HG03159 (cell line): ENCODE data around the gene HS6ST1.
"Not testable (repeated sequence)": the region's sequence is repeated elsewhere in the genome, so short reads cannot be mapped to it uniquely, and the experiment has no call there.

Experiments used
- ATAC-seq: cut with Tn5 transposase; IDR thresholded peaks from one replicate; pipeline ENCODE4 v1.9.1; 2021; ENCODE audit warnings: mild to moderate bottlenecking, moderate library complexity; ENCODE audit not compliant: unreplicated experiment

HS6ST1 gene

DNA sequence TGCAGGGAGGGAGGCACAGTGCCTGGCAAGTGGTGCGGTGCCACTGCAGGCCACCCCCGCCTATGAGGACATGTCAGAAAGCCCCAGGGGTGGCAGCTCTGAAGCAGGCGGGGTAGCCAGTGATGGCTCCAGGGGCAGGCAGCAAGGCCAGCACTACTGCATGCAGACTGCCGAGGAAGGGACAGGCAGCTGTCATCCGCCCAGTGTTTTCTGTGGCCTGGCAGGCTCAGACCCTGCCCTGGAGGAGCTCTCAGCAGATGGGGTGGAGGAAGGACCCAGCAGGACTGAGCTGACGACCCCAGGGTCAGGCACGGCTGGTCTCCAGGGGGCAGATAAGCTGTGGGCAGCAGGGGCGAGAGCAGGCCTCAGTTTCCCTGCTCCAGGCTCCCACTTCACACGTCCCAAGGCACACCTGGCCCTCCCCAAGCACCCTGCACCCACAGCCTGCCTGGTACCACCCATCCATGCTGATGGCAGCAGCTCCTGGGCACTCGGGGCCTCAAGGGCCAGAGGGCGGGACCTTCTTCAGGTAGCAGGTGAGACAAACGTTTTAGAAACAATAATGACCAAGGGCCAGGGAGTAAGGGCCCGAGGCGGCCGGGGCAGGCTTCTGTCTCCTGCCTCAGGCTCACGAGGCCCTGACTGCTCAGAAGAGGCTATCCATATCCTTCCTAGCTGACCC is 48.5 kb downstream of the HS6ST1 start:
- ATAC-seq, result no peak

DNA sequence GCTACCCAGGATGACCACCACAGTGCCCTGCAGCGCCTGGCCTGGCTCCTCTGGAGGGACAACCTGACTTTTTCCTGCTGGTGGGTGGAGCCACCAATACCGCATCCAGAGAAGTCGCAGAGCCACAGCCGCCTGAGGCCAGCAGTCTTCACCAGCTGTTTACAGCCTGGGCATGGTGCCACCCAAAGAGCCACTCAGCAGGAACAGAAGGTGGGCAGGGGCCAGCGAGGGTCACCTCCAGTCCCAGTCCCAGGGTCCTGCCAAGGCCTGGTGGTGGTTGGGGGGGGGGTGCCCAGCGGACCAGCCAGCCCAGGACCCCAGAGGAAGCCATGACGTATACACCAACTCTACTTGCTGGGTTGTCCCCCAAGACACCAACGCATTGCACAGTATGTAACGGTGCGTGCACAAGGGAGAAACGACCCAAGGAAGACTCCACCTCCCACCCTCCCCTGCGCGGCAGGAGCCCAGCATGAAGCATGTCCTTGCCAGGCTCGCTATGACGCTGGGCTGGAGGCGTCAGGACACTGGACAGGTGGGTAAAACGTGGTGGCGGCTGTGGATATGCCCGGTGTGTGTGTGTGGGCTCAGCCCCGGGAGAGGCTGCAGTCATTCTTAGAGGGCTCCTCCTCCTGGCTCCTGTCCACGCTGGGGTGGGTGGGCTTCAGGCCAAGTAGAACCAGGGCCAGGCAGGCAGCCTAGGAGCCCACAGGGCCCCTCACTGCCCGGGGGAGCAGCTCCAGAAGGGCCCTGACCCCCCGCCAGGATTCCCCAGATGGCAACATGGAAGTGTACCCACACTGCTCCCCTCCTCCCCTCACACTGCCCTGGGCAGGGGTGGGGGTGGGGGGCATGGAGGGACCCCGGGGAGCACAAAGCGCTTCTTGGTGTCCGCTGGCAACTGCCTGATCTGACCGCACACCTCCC is 49.3 kb downstream of the HS6ST1 start:
- ATAC-seq, result no peak

DNA sequence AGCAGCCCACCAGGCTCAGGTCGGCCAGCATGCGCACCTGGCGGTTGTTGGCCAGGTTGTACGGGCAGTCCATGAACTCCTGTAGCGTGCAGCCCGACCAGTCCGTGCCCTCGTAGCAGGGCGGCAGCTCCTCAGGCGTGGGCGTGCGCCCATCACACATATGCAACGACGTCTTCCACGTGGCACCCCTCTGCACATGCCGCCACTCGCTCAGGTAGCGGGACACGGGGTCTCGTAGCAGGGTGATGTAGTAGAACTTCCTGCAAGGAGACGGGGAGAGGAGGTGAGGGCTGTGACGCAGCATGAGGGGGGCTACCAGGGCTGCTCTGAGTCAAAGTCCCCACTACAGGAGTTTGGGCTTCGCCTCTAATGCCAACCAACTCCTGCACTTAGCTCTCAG is 50.1 kb downstream of the HS6ST1 start:
- not testable (repeated sequence) for ATAC-seq

DNA sequence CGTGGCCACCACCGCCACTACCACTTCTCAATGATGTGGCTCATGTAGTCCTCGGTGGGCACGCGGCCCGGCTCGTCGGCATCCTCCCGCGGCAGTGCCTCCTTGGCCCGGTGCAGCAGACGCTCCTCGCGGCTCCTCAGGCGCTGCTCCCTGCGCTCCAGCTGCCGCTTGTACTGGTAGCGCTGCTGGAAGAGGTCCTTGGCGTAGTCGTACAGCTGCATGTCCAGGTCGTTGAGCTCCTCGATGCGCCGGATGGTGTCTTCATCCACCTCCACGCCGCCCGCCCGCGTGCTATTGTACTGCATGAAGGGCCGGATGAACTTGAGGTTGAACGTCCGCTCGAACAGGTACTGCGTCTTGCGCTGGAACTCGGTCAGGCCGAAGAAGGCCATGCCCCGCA is 50.5 kb downstream of the HS6ST1 start:
- ATAC-seq, result not testable (repeated sequence)

DNA sequence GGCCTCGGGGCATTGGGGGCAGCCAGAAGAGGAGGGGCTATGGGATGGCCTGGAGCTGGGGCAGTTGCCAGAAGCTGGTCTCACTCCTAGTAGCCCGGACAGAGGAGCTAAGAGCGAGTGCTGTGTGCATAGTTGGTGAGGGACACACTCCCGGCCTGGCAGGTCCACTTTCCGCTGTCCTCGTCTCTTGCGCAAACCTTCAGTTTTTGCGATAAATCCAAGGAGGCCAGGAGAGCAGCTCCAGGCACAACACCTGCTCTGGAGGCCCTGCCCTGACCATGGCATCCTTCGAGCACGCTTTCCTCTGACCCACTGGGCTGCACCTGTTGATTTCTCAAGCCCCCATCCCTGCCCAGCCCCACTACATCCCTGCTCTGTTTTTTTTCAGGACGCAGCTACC is 51.0 kb downstream of the HS6ST1 start:
- not testable (repeated sequence) for ATAC-seq

DNA sequence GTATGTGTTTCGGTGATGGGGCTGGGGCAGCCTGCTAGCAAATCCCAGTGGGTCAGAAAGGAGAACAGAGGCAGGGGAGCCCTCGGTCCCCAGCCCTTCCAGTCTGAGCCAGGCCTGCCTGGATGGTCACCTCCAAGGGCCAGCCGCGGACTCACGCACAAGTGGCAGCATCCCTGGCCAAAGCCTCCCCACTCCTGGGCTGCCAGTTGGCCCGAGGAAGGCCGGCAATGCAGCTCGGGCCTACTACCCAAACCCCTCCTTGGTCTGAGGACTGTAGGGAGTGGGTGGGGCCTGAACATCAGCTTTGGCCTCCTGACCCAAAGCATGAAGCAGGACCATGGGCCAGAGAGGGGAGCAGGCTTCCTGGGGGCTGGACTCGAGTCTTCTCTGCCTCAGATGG is 51.5 kb downstream of the HS6ST1 start:
- not testable (repeated sequence) for ATAC-seq

DNA sequence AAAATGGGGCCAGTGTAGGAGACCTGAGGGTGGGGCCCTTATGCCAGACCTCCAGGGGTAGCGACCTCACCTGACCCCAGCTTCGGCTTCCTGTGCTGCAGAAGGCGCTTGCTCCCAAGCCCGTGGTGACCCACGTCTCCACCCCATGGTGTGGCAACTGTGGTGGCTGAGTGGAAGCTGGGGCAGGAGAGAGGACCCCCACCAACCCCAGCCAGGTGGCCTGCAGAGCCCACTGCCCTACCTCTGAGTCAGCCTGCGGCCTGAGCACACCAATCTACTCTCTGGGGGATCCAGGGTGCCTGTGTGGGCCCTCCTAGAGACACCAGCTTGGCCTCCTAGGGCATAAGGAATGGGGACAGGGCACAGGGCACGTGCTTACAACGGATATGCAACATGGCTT is 52.2 kb downstream of the HS6ST1 start:
- ATAC-seq, result not testable (repeated sequence)

DNA sequence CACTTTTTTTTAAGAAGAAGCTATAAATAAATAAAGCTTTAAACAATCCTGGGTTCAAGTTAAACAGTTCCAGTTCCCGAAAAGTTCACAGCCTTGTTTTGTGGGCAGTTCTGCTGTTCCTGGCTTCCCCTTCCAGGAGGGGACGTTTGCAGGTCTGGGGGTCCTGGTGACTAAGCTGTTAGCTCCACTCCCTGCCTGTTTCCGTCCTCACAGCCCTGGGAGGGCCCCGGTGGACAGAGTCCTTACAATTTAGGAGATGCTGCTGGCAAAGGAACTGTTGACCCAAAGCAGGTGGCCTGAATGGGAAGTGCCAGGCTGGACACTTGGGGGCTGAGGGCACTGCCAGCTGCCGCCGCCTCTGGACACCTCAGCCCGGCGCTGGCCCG is 53.1 kb downstream of the HS6ST1 start:
- not testable (repeated sequence) for ATAC-seq

DNA sequence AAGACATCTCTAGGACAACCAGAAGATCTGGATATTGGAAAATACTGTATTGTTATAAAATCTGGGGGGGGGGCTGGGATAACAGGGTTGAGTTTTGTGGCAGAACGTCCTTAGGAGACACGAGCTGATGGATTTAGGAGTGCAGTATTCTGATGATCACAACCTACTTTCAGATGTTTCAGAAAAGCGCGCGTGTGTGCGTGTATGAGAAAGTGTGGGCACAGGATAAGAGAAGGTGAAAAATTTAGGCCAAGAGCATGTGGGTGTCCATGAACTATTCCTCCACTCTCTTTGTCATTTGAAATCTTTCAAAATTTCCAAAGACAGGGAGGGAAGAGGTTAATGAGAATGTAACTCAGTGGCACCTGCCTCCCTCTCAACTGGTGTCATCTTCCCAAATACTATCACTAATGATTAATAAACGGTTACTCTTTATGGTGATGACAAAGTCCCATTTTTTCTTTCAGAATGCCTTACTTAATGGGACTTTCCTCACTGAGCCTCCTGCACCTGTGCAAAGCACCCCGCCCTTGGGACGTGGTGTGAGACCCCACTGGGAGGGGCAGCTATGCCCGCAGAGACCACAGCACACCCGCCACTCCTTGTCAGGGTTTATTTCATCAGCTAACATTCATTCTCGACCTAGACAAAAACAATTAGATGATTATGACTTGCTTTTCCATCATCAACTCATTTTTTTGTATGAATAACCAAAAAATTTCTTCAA is 53.6 kb downstream of the HS6ST1 start:
- no peak for ATAC-seq

DNA sequence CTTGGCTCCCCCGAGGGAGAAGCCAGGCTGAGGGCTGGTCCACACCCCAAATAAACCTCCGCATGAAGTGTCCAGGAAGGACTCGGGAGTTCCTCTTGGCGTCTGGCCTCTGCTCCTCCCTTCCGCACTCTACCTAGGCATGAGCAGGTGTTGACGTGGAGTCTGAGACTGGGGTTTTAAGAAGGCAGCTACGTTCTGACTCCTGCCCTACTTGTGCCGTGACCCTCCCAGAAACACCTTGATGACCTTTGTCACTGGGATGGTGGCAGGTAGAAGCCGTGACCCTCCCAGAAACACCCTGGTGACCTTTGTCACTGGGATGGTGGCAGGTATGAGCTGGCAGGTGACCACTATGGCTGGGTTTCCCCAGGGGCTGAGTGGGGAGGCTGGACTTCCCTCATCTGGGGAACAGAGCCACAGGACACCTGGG is 54.8 kb downstream of the HS6ST1 start:
- no peak for ATAC-seq

DNA sequence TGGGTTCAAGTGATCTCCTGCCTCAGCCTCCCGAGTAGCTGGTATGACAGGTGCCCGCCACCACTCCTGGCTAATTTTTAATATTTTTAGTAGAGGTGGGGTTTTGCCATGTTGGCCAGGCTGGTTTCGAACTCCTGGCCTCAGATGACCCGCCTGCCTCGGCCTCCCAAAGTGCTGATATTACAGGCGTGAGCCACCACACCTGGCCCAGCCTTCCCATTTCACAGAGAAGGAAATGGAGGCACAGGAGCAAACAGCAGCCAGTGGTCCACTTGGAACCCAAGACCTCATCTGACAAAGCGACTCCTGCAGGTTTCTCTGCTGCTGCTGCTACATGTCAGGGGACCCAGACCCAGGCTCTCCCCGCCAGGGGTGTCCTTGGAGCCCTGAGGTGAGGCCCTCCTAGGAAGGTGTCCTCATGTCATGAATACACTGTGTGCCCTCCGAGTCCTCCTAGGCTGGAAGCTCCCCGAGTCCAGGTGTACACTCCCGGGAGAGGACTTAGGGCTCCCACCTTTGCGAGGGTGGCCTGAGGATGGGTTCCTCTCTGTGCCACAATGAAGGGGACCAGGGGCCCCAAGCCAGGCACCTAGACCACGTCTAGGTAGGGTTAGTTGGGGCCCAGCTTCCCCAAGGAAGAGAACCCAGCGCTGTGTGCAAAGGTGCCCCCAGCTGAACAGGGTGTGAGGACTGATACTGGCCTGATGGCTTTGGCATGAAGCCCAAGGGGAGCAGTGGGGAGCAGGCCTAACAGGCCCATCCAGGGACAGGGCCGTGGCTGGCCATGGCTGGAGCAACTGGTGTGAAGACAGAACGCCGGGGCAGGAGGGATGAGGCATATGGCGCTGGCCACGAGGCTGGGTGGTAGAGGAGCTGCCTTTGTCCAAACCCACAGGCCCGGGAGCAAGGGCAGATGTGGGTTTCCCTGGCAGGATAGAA is 56.1 kb downstream of the HS6ST1 start:
- ATAC-seq, result no peak

DNA sequence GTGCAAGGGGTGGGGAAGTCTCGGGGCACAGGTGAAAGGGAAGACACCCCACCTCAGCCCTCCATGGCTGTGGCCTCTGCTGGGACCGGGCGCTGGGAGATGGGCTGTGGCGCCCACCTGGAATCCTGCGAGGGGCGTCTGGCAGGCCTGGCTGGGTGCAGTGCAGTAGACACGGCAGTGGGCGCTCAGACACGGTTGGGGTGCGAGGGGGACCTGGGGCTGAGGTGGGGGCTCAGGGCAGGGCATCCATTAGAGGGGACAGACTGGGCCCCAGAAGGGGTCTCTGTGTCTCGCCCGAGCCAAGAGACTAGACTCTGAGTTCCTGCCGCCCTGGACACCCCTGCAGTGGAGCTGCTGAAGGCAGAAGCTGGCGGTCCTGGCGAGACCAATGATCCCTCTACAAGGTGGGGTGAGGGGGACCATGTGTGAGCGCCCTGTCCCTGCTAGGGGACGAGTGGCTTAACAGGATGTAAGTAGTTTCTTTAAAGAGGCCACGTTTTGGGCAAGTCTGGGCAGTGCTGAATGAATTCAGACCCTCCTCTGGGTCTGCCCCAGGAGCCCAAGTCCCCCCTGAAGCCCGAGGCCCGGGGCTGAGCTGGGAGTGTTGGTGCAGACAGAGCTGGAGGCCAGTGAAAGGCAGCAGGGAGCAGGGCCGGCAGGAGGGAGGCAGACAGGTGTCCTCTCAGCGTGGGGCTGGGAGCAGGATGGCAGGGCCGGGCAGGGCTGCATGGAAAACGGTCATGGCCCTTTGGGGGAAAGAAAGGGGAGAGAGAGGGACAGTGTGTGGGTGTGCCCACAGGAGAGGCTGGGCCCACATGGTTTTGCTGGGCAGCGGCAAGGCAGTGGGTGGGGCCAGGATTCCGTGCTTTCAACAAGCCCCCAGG is 57.2 kb downstream of the HS6ST1 start:
- ATAC-seq, result no peak

DNA sequence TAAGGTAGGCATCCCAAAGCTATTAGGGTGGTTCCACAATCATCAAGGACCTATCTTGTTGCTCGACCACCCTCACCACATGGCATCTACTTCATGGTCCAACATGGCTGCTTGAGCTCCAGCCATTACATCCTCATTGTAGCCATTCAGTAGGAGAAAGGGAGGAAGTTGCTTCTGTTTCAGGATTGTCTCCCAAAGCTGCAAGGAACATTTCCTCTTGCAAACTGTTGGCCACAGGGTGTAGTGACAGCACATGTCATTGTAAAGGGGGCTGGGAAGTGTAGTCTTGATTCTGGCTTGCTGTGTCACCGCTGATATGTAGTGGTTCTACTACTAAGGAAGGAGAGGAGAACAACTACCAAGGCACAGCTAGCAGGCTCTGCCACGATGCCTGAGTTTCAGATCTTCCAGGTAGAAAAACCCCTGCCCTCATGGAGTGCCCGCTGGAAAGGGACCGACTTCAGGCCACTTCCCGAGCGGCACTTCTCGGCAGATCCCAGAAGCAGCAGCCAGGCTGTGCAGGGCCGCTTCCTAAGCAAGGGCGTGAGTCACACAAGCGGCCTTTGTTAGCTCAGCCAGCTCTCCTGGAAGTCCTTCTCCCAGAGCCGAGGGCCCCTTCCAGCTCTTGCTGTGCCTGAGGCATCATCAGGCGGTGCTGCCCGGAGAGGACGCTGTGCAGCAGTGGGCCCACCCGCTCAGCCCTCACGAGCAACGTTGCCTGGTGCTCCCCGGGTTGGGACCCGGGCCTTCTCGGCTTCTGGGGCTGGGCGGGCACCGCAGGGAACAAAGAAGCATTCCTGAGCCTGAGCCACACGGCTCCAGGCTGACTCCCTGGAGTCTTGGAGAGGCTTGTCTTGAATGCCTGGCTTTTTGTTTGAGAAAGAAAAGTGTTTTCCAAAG is 58.2 kb downstream of the HS6ST1 start:
- ATAC-seq, result no peak

DNA sequence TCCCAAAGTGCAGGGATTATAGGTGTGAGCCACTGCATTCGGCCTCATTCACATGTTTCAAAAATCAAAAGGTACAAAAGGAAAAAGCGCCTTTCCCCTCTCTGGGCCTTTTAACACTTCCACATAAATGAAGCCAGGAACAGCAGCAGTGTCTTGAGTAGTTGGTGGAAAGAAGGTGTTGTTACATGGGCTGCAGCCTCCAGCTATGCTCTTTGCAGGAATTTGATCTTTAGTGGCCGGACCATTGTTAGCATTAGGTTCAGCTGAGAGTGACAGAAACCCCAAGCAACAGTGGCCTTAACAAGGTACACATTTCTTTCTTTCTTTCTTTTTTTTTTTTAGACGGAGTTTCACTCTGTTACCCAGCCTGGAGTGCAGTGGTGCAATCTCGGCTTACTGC is 59.1 kb downstream of the HS6ST1 start:
- no peak for ATAC-seq

DNA sequence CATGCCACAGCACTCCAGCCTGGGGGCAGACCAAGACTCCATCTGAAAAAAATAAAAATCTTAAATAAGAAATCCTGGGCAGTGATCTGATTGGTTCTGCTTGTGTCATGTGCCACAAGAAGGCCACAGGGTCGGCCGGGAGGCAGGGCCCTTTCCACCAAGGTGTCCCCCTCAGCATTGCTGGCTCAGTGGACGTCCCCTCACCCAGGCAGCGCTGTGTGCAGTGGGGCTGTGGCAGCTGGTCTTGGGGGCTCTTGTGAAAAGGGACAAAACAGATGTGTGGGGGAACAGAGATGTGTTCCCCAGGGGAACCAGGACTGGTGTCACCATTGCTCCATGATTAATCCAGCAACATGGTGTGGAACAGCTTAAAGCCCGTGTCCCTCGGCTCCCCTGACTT is 60.5 kb downstream of the HS6ST1 start:
- no peak for ATAC-seq

DNA sequence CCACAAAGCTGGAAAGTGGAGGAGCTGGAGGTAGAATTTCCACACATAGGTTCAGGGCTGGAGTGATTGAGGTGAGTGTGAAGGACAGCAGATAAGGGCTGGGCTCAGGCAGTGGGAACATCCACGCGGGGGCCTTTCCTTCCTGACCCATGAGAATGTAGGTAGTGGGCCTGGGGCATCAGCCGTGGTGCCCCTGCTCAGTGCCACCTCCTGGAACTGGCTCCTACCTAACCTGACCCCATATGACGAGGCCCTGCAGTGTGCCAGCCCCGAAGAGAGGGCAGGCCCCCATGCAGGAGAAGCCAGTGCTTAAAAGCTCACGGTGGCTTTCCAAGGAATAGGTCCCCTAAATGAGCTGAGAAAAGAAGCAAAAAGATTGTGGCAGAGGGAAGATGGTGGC is 66.2 kb downstream of the HS6ST1 start:
- no peak for ATAC-seq

DNA sequence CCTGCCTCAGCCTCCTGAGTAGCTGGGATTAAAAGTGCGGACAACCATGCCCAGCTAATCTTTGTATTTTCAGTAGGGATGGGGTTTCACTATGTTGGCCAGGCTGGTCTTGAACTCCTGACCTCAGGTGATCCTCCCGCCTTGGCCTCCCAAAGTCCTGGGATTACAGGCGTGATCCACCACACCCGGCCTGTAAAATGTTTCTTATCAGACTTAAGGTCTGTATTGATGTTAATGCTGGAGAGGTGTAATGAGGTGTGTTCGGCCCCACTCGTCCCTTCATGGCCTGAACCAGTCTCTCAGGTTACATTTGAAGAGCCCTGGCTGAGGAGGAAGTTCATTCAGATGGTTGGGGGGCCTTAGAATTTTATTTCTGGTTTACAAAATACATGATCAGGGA is 66.6 kb downstream of the HS6ST1 start:
- ATAC-seq, result not testable (repeated sequence)

DNA sequence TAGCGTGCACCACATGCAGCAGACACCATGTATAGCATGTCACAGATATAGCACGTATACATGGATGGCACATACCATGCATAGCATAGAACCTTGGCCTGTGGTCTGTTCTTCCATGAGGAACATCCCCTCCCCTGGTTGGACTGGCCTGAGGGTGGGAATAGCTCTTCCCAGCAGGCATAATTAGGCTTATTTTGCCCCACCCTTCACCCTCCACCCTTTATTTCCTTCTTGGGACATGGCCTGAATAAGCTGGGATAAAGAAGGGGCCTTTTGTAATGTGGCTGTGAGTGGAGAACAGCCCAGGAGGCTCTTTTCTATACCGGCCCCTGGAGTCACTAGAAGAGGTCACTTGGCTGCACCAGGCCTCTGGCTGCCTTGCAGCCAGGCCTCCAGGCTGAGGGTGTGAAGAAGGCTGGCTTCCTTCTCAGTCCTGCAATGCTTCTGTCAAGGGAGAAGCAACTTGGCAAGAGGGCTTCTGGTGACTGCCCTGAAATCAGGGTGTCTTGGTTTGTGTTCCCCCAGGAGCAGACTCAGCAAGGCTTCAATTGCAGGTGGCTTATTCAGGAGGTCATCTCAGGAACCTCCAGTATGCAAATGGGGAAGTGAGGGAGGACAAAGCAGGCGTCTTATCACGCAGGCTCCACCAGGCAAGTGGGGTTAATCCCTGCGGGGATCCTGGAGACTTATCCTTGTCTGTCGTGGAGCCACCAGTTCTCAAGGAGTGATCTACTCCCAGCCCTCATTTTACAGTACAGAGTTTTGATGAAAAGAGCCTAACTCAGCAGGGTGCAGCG is 68.2 kb downstream of the HS6ST1 start:
- ATAC-seq, result no peak
